GM20431 (cell line): Measurements from ENCODE around the gene UBR2.
"Not testable (repeated sequence)": the region's sequence is repeated elsewhere in the genome, so short reads cannot be mapped to it uniquely, and the experiment has no call there.

ENCODE experiments used
- in situ Hi-C: fragments of 300-500 bp; cut with MseI, MboI; formaldehyde crosslinking; loops from one replicate; pipeline ENCODE4 v1.15.0; 2020; ENCODE audit warnings: low sequenced_read_pairs; ENCODE audit not compliant: unreplicated experiment

Gene UBR2

GRCh38 chr6:42688281-42688680 is 124.5 kb downstream of the UBR2 start:
- in situ Hi-C loops, result no loop called here

GRCh38 chr6:42689371-42689770 is 125.5 kb downstream of the UBR2 start:
- in situ Hi-C loops, result no loop called here

- in situ Hi-C loops, result no loop called here
Measured at GRCh38 chr6:42690151-42690702, 126.4 kb downstream of the UBR2 start.

GRCh38 chr6:42690872-42691271 is 127.0 kb downstream of the UBR2 start:
- in situ Hi-C loops, result no loop called here

GRCh38 chr6:42692137-42692911 is 128.5 kb downstream of the UBR2 start:
- in situ Hi-C loops, result no loop called here

GRCh38 chr6:42693725-42694323 is 130.0 kb downstream of the UBR2 start:
- in situ Hi-C loops, result no loop called here

- in situ Hi-C loops, result no loop called here
Measured at GRCh38 chr6:42694586-42694985, 130.8 kb downstream of the UBR2 start.

GRCh38 chr6:42696526-42697267 is 132.9 kb downstream of the UBR2 start:
- in situ Hi-C loops, result no loop called here

- in situ Hi-C loops, result no loop called here
Measured at GRCh38 chr6:42697268-42697655, 133.4 kb downstream of the UBR2 start.

GRCh38 chr6:42698217-42698616 is 134.4 kb downstream of the UBR2 start:
- in situ Hi-C loops, result no loop called here

GRCh38 chr6:42702200-42702599 is 138.4 kb downstream of the UBR2 start:
- in situ Hi-C loops, result no loop called here

- in situ Hi-C loops, result not testable (repeated sequence)
Measured at GRCh38 chr6:42702786-42703185, 139.0 kb downstream of the UBR2 start.

- in situ Hi-C loops, result no loop called here
Measured at GRCh38 chr6:42704251-42704936, 140.6 kb downstream of the UBR2 start.

GRCh38 chr6:42704937-42705374 is 141.1 kb downstream of the UBR2 start:
- in situ Hi-C loops, result no loop called here

- in situ Hi-C loops, result no loop called here
Measured at GRCh38 chr6:42707595-42707994, 143.8 kb downstream of the UBR2 start.

GRCh38 chr6:42708096-42708495 is 144.3 kb downstream of the UBR2 start:
- in situ Hi-C loops, result no loop called here

- in situ Hi-C loops, result no loop called here
Measured at GRCh38 chr6:42709871-42710270, 146.0 kb downstream of the UBR2 start.

GRCh38 chr6:42710316-42710715 is 146.5 kb downstream of the UBR2 start:
- in situ Hi-C loops, result no loop called here

- in situ Hi-C loops, result no loop called here
Measured at GRCh38 chr6:42711930-42712329, 148.1 kb downstream of the UBR2 start.

GRCh38 chr6:42714098-42714761 is 150.4 kb downstream of the UBR2 start:
- in situ Hi-C loops, result no loop called here
